Loucy (cell line): ENCODE data around the gene TMEM208.

ENCODE experiments used
- H2AFZ ChIP-seq: fragments of 200-600 bp; sonication (generic); 2 replicates; pipeline ENCODE4 v1.6.0; 2016; ENCODE audit warnings: antibody characterized with exemption, mild to moderate bottlenecking, low read length, moderate library complexity
- H3F3A ChIP-seq: fragments of 200-600 bp; 2 replicates; pipeline ENCODE4 v1.6.0; 2016; ENCODE audit warnings: antibody characterized with exemption, low read depth, mild to moderate bottlenecking
- H3K27me3 ChIP-seq: fragments of 200-600 bp; sonication (generic); 2 replicates; pipeline ENCODE4 v1.6.1; 2014; ENCODE audit warnings: low read length, mild to moderate bottlenecking; ENCODE audit not compliant: insufficient read depth, poor library complexity, severe bottlenecking
- H3K36me3 ChIP-seq: fragments of 200-600 bp; sonication (generic); 2 replicates; pipeline ENCODE4 v1.6.1; 2016; ENCODE audit warnings: low read length; ENCODE audit not compliant: insufficient read depth
- H3K4me1 ChIP-seq: fragments of 200-600 bp; sonication (generic); 2 replicates; pipeline ENCODE4 v1.5.1; 2014; ENCODE audit warnings: low read length, mild to moderate bottlenecking; ENCODE audit not compliant: insufficient read depth, poor library complexity, severe bottlenecking
- H3K4me2 ChIP-seq: fragments of 200-600 bp; sonication (generic); 2 replicates; pipeline ENCODE4 v1.6.0; 2014; ENCODE audit warnings: antibody characterized with exemption, low read length, low read depth, mild to moderate bottlenecking; ENCODE audit not compliant: poor library complexity, severe bottlenecking
- H3K4me3 ChIP-seq: fragments of 200-600 bp; sonication (generic); 2 replicates; pipeline ENCODE4 v1.5.1; 2014; ENCODE audit warnings: low read length, mild to moderate bottlenecking, mixed read lengths; ENCODE audit not compliant: poor library complexity, severe bottlenecking
- H3K79me2 ChIP-seq: fragments of 200-600 bp; sonication (generic); 2 replicates; pipeline ENCODE4 v1.6.1; 2014; ENCODE audit warnings: low read length; ENCODE audit not compliant: insufficient read depth
- H3K9ac ChIP-seq: fragments of 200-600 bp; sonication (generic); 2 replicates; pipeline ENCODE4 v1.6.0; 2014; ENCODE audit warnings: mild to moderate bottlenecking, low read depth, low read length, moderate library complexity; ENCODE audit not compliant: poor library complexity, severe bottlenecking
- H3K9me2 ChIP-seq: fragments of 200-600 bp; sonication (generic); replicated peaks from 2 replicates; pipeline ENCODE4 v1.6.1; 2016; ENCODE audit warnings: low read depth, low read length, mixed read lengths
- H3K9me3 ChIP-seq: fragments of 200-600 bp; sonication (generic); 2 replicates; pipeline ENCODE4 v1.6.1; 2014; ENCODE audit warnings: mild to moderate bottlenecking, antibody characterized with exemption, low read length, low read depth; ENCODE audit not compliant: insufficient read depth
- H4K20me1 ChIP-seq: fragments of 200-600 bp; sonication (generic); 2 replicates; pipeline ENCODE4 v1.6.0; 2014; ENCODE audit warnings: antibody characterized with exemption, low read length, mild to moderate bottlenecking; ENCODE audit not compliant: insufficient read depth, poor library complexity, severe bottlenecking
- CTCF ChIP-seq: fragments of 200-600 bp; sonication (generic); conservative IDR thresholded peaks from 2 replicates; pipeline ENCODE4 v1.5.1; 2014; ENCODE audit warnings: mild to moderate bottlenecking, antibody characterized with exemption, low read length
- EZH2phosphoT487 ChIP-seq: fragments of 200-600 bp; IDR thresholded peaks from 2 replicates; pipeline ENCODE4 v1.6.1; 2018; ENCODE audit warnings: antibody characterized with exemption, mild to moderate bottlenecking, moderate library complexity, borderline replicate concordance

Gene TMEM208

DNA sequence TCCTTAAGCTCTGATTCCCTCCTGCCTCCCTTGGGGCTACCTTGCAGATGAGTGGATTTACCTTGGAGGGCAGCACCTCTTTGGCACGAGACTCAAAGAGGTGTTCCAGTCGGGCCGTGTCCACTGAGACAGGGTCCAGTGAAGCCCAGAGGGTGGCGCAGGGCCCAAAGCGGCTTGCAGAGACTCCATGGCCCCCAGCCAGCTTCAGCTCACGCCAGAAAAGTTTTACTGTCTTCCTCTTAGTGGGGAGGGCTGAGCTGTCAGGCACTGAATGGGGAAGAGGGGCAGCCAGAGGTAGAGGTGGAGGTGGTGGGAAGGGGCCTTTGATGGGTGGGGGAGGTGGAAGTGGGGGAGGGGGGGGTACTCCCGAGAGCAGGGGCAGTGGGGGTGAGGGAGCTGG, 6.7 kb downstream of the TMEM208 start:
- Histone ChIP-seq H3K79me2 (peaks cover 5% of the 10 kb centered on the region; the same call in 1 of the 2 replicates), H3K9me3 (no peaks in the 10 kb centered on the region), H3F3A (no peaks in the 10 kb centered on the region; the same call in 1 of the 2 replicates), H3K4me2 (no peak overlapping the region), H2AFZ (no peak overlapping the region), H3K36me3 (peaks cover 70% of the 10 kb centered on the region; the same call in 1 of the 2 replicates), H3K9me2 (no peaks in the 10 kb centered on the region), H3K4me1 (no peaks in the 10 kb centered on the region), H3K4me3 (no peak overlapping the region), H3K9ac (no peak overlapping the region), H4K20me1 (no peaks in the 10 kb centered on the region), H3K27me3 (no peaks in the 10 kb centered on the region)
- TF ChIP-seq CTCF (no peak), EZH2phosphoT487 (no peak)

GRCh38 chr16:67234180-67234597, 7.3 kb downstream of the TMEM208 start:
- H3K4me3 ChIP-seq, result no peak overlapping the region
- no peaks in the 10 kb centered on the region for H3K79me2 ChIP-seq
- H3K9ac ChIP-seq, result no peak overlapping the region
- peaks cover 65% of the 10 kb centered on the region; the same call in 1 of the 2 replicates for H3K36me3 ChIP-seq
- no peaks in the 10 kb centered on the region for H3K27me3 ChIP-seq
- TF ChIP-seq EZH2phosphoT487 (no peak), CTCF (no peak)
- H3K4me1 ChIP-seq, result no peaks in the 10 kb centered on the region
- H2AFZ ChIP-seq, result no peak overlapping the region
- no peaks in the 10 kb centered on the region for H3K9me2 ChIP-seq
- H3F3A ChIP-seq, result no peaks in the 10 kb centered on the region; the same call in 1 of the 2 replicates
- H3K9me3 ChIP-seq, result no peaks in the 10 kb centered on the region
- no peaks in the 10 kb centered on the region for H4K20me1 ChIP-seq
- H3K4me2 ChIP-seq, result no peak overlapping the region

- Histone ChIP-seq H3K27me3 (no peaks in the 10 kb centered on the region), H3F3A (no peaks in the 10 kb centered on the region; the same call in 1 of the 2 replicates), H3K9ac (no peak overlapping the region), H3K9me2 (no peaks in the 10 kb centered on the region), H3K4me3 (no peak overlapping the region), H3K79me2 (peaks cover 5% of the 10 kb centered on the region; the same call in 1 of the 2 replicates), H4K20me1 (no peaks in the 10 kb centered on the region), H3K4me2 (no peak overlapping the region), H3K4me1 (peaks cover 3% of the 10 kb centered on the region), H3K36me3 (peaks cover 48% of the 10 kb centered on the region; the same call in 1 of the 2 replicates), H3K9me3 (no peaks in the 10 kb centered on the region), H2AFZ (no peak overlapping the region)
- TF ChIP-seq CTCF (no peak), EZH2phosphoT487 (no peak)
These were observed 9.1 kb downstream of the TMEM208 start for GRCh38 chr16:67235816-67236562.
